ENCODE results near the gene CNTNAP2.

CNTNAP2 gene

DNA sequence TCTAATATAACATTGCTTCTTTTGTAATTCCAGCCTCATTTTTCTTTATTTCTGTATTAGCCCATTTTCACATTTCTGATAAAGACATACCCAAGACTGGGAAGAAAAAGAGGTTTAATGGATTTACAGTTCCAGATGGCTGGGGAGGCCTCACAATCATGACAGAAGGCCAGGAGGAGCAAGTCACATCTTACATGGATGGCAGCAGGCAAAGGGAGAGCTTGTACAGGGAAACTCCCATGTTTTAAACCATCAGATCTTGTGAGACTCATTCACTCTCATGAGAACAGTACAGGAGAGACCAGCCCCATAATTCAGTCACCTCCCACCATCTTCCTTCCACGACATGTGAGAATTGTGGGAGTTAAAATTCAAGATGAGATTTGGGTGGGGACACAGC is 510.3 kb downstream of the CNTNAP2 start:
- no peak for DNase-seq

DNA sequence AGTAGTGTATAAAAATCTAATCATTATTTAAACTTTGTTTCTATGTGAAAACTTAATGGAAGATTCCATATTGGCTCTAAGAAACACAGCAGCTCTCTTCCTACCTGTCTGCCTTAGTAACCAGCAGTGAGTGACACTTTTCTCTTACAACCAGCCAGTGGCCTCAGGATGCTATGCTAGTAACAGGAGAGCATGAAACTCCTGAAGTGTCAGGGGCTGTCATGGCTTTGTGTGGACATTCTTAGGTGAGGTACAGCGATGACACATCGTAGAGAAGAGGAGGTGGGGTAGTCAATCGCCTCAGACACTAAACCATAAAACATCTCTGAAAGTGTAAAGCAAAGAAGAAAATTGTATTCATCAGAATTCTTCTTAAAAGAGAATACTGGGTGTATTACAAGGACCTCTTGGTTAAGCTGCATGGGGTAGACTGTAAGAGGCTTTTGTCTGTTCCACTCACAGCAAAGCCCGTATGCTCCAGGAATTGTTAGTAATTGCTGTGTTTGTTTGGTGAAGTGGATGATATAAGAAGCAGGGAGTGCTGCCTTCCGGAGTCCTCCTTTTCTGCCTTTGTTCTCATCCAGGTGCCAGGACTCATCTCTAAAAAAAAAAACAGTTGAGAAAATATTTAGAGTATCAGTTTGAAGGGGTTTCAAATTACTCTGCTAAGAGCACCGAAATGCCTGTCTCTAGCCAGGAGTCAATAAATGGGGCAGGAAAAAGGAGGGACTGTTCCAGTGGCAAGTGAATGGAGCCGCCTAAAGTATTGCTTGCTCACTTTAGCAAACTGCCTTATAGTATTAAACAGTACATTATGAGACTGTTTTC is 518.8 kb downstream of the CNTNAP2 start:
- DNase-seq, result no peak

DNA sequence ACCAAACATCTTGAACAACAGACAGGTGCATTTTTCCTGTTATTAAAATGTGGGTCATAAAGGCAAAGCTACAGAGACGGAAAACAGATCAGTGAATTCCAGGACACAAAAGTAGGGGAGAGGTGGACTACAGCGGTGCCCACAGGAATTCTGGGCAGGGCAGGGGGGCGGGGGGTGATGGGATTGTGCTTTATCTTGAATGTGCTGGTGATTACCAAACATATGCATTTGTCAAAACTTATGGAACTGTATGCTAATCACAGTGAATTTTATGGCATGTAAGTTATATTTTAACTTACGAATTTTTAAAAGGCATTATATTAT is 519.4 kb downstream of the CNTNAP2 start:
- DNase-seq, result no peak

DNA sequence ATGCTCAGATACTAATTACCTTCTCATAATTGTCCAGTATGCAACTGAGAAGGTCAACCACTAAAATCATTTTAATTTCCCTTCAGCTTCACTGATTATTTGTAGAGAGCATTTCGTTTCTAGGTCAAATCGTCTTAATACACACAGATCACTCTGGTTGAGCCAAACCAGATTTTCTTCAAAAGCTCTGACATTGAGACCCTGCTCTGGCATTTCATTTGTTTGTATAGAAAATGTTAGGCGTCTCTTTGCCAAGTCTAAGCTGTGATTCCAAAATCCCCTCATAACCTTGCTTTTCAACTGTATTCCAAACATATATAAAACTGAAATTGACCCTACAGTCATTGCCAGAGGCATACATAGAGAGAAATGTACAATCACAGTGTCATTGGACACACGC is 520.0 kb downstream of the CNTNAP2 start:
- no peak for DNase-seq

DNA sequence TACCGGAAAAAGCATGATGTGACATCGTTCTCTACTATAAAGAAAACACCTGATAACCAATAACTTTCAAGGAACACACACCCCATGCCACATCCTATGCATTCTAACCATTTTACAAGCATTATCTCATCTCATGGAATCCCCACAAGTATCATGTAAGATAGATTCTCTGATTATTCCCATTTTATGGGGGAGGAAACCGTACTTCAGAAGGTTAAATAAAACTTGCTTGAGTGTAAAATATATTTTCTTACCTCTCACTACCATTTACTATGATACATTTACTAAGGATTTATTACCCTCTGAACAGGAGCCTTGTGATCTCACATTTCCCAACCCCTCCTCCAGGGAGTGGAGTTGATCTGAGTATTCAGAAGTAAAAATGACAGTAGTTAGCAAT is 522.7 kb downstream of the CNTNAP2 start:
- DNase-seq, result no peak

DNA sequence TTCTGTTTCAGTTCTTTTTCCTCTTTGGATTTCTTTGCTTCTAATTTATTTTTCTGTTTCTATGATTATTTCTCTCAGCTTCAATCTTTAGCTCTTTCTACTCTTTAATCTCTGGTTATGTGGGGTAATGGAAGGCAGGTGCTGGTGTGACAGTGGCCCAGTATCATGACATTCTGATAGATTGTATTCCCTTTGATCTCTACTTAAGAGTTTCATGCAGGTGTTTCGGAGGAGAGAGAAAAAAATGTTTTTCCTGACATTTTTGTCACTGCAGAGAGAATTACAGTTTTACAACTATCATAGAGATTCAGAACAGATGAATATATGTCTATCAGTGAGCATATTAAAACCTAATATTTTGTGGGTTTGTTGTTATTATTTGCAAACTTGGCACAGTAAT is 524.9 kb downstream of the CNTNAP2 start:
- no peak for DNase-seq

DNA sequence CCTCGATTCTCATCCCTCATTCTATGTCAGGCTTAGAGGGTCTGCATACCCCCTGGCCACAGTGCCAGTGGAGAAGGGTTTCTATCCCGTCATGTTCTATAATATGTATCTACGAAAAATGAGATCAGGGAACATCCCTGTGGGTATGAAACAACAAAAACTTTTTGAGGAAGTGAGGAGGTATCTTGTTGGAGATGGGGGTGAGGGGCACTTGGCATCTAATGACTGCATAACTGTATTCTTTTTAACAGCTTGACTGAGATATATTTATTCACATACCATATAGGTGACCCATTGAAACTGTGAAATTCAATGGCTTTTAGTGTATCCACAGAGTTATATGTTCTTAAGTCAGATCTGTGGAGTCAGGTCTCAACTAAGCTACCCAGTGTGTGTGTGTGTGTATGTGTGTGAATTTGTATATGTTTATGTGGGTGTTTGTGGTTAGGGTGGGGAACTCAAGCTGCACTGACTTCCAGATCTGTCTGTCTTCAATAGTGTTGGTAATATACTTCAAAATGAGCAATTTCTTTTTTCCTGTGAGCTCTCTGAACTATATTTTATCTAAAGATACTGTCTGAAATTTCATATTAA is 528.9 kb downstream of the CNTNAP2 start:
- DNase-seq, result no peak

DNA sequence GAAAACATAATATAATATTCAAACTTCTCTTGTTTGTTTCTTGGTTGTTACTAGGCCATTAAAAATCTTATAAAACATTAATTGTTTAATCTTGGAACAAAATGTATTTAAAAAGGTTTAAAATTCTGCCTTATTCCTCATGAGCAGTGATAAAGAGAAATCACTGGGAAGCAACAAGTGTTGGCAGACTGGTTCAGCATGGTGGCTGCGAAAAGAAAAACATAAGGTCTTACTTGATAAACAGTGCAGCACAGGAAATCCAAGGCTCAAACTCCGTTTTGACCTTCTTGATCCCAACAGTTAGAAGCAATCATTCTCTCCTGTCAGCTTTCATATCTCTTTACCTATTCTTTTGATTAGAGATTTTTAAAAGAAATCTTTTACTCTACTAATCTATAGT is 530.8 kb downstream of the CNTNAP2 start:
- no peak for DNase-seq

DNA sequence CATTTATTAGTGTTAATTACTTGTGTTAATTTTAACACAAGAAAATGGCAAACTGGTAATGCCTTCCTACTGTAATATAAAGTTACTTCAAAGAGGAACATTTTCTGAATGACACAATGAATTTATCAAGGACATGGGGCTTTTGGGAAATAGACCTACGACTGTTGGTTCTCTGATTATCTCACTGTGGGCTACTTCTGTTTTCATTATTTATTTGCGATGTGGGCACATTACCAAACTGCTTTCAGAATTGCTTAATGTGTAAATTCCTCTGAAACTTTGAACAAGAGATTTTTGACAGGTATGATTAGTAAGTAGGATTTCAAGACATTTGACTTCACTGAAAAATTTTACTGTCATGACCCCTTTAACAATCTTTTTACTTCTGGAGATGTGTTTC is 535.6 kb downstream of the CNTNAP2 start:
- no peak for DNase-seq

DNA sequence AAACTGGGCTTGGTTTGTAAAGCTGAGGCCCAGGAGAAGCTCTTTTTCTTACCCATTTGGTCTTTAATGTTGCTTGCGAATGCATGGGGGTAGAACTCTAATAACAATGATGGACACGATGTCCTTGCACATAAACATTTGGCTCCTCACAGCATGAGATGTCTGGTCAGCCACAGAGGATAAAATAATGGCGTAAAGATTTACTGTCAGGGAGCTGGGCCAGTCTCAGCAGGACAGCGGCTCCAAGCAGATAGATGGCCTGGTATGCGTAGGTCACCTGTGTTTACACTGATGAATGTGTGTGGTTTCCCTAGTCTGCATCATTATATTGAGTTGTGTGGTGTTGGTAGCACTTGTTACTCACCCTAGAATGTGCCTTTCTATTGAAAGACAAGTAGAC is 537.4 kb downstream of the CNTNAP2 start:
- no peak for DNase-seq

DNA sequence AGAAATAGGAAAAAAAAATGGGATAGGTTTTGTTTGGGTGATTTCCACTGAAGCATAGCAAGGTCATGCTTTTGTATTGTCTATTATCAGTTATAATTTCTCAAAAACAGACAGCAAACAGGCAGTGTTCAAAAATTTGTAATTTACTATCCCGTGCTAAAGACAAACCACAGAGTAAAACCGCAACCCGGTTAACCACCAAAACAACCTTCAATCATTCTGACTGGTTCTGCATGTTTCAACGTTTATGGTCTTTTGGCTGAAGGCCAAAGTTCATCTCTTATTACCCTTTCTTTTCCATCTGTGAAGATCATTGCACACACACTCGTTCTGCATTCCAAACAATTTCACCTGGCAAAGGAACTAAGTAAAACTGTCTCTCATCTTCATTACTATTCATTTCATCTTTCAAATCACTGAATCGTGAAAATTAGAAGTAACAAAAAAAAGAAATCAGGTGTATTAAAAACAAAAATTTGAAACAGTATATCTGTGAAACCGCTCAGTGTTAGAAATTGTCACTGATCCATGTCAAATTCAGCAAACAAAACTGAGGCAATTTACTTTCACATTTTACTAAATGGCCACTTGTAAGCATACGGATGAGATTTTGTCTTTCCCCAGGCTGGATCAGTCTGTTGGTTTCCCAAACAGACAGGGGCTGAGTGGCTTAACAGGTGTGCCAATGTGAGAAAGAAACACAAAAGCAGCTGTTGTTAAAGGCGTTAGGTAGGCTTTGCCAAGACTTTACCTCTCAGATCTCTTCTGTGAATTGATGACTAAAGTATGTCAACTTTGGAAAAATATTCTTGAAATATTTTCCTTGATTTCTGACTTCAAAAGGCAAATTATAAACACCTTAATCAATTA is 539.6 kb downstream of the CNTNAP2 start:
- no peak for DNase-seq

DNA sequence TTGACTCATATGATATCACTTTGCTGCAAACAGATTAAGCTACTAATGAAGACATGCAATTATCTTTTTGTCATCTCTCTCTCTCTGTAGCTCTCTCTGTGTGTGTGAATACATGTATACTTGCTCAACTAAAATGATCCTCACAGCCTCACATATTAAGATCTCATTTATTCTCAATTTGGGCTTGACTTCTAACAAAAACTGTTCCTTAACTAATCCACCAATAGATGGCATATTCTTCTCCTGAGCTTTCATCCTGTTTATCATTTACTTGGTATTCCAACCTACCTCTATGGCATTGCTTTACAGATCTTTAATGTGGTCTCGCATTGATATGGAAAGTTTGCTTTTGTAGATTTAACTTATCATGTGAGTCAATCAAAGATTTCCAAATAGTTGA is 540.4 kb downstream of the CNTNAP2 start:
- DNase-seq, result no peak

DNA sequence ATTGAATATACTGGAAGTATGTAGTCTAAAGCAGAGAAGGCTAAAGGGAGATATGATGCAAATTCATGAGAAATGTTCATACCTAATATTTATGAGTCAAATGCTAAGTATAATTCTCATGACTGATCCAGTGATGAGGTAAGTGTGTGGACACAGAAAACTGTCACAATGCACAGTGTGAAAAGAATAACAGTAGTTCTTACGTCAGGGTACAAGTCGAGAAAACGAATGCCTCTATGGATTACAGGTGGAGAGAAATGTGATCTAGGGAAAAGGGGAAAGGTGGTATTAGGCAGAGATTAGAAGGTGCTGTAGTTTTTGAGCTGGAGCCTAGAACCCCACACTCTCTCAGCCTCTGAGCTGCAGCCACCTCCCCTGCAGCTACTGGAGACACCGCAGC is 542.0 kb downstream of the CNTNAP2 start:
- no peak for DNase-seq

DNA sequence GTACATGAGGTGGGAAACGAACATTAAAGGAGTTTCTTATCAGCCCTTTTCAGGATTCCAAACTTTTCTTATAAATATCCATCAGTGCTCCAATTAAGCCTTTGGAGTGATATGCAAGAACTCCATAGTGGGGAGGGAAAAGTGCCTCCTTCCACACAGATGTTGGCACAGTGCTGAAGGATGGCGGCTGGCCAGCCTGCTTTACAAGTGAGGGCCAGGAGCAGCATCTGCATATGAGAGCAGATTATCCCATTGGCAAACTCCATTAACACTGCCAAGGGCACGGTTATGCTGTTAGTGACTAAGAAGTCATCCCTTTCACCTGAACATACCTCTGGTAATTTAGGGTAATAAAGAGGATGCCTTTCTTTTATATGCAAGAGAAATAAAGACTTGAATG is 543.1 kb downstream of the CNTNAP2 start:
- DNase-seq, result no peak

DNA sequence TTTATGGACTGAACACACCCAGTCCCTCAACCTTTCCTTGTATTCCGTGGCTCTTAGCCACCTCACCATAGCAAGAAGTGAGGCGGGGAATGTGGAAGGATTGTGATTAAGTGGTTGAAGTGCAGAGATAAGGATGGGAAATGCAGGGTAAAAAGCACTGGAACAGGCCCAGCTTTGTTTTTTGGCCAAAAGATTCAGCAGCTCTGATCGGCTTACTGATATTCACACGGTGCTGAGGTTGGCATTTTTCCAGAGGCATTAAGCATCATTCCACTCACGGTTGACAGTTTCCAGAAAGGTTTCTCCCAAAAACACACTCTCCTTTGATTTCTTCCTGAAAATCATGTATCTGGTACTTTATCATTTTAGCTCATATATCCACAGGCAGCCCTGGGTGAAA is 544.2 kb downstream of the CNTNAP2 start:
- DNase-seq, result no peak

DNA sequence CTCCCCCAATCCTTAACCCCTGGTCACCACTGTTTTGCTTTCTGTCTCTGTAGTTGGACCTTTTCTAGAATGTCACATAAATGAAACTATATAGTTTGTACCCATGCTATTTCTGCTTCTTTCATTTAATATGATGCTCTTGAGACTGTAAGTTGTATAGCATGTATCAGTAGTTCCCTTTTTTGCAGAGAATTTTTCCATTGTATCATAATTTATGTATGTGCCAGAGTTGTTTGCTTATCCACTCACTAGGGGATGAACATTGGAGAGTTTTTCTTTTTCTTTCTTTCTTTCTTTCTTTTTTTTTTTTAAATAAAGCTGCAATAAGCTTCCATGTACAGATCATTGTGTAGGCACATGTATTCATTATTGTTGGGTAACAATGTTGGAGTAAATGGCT is 544.8 kb downstream of the CNTNAP2 start:
- DNase-seq, result no peak

DNA sequence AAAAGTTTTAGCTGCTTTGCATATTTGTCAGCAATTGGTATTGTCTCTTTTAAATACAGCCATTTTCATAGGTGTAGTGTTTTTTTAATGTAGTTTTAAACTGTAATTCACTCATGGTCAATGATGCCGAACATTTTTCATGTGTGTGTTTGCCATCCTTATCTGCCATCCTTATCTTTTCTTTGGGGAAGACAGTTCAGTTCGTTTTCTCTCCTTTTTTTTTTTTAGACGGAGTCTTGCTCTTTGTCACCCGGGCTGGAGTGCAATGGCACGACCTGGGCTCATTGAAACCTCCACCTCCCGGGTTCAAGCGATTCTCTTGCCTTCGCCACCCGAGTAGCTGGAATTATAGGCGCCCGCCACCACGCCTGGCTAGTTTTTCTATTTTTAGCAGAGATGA is 545.3 kb downstream of the CNTNAP2 start:
- DNase-seq, result no peak

DNA sequence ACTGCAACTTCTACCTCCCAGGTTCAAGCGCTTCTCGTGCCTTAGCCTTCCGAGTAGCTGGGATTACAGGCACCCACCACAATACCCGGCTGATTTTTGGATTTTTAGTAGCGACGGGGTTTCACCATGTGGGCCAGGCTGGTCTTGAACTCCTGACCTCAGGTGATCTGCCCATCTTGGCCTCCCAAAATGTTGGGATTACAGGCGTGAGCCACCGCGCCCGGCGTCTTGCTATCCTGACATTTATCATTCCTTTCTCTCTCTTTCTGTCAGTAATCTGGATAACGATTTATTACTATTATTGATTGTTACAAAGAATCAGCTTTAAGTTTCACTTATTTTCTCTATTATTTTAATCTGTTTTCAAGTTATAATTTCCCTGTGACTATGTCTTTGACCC is 548.4 kb downstream of the CNTNAP2 start:
- DNase-seq, result no peak

DNA sequence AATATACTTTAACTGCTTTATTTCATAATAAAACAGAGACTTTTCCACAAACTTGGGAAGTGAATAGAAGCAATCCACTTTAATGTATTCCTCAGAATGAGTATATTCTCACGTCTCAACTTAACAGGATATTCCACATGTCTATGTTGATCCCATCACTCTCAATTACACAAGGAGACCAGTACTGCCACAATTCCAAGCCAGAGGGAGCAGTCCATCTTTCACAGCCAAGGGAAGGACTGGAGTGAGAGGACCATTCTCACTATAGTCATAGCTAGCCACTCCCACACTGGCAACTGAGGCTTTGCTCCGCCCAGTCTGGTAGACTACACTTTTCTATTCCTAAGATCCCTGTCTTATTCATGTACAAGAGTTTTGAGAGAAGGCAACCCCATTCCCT is 553.9 kb downstream of the CNTNAP2 start:
- DNase-seq, result no peak

DNA sequence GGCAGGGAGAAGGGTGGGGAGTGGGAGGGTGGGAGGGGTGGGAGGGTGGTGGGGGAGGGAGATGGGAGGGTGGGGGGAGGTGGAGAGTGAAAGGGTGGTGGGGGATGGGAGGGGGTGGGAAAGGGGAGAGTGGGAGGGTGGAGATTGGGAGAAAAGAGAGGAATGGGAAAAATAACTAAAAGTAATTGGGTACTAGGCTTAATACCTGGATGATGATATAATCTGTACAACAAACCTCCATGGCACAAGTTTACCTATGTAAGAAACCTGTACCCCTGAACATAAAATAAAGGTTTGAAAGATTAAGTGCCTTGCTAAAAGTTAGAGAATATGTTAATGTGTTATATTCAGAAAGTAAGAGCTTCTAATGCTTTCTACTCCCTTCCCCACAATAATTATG is 564.9 kb downstream of the CNTNAP2 start:
- DNase-seq, result no peak

DNA sequence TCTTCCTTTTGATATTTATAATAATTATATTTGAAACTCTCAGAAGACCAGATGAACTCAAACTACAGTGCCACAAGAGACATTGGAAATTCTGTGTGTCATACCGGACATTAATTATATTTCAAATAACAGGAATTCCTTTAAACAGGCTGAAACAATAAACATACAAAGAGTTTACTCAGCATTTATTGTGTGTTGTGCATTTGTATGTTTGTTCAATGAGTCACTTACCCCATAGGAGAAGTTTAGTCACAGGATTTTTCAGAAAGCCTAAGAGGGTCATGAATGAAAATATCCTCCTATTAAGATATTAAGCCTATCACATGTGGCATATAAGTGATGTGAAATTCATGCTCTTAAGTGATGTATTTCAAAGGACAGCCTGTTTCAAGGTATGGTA is 566.8 kb downstream of the CNTNAP2 start:
- DNase-seq, result no peak

DNA sequence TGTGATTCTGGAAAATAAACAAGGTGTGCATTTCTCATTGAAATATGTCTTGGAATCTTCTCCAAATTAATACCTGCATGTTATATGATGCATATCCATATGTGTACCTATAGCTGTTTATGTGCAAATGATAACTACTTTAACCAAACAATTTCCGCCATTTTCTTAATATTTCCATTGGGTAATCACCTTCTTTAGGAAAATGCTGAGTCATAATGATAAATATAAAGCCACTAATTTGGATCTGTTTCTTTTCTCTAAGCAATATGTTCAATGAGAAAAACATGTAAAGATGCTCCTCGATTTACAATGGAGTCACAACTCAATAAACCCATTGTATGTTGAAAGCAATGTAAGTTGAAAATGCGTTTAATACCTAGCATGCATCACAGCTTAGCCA is 574.4 kb downstream of the CNTNAP2 start:
- no peak for DNase-seq

DNA sequence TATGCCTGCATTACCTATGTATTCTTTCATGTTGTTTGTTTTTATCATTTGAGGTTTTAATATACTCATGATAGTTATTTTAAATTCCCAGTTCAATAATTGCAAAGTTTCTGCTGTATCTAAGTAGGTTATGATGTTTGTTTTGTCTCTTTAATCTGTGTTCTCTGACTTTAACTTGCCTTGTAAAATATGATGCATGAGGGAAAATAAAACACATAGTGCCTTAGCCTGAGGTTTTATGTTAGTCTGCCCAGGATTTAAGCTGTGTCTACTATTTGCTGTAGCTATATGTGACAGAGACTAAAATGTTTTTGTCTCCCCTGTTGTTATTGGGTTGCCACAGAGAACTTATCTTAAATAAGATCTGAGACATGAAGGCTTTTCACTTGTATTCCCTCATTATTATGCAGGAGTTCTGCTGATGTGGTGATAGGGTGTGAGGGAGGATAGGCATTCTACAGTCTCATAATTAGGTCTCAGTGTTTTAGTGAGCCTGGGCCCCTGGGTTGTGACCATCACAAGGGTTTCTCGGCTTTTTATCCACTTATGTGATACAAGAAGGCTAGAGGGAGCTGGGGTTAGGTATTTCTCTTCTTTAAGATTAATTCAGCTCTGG is 582.5 kb downstream of the CNTNAP2 start:
- DNase-seq, result no peak

Data from activated T-cell treated with anti-CD3 and anti-CD28 coated beads, Interleukin-2, amount 50 U/mL, for 48 hours (primary cell).